Measurements from ENCODE around the gene AHDC1.

AHDC1 gene

DNA sequence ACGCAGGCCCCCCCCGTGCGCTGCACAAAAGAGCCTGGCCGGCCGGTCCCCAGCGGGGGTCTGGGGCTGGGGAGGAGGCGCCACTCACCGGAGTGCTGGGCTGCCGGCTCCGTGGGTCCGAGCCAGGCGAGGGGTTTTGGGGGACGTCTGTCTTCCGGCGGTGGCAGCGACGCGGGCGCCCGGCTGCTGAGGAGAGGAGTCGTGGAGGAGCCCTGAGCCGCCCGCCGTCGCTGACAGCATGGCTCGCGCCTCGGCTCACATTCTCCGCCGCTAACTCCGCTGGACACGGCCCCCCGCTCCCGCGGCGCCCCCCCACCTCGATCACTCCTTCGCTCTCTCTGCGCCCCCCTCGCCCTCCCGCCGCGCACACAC is 649 bp downstream of the AHDC1 start:
- no peak for FAIRE-seq
- DNase-seq (ENCODE audit: insufficient read length, low spot score) = no peak
- TF ChIP-seq, protein P1, sequence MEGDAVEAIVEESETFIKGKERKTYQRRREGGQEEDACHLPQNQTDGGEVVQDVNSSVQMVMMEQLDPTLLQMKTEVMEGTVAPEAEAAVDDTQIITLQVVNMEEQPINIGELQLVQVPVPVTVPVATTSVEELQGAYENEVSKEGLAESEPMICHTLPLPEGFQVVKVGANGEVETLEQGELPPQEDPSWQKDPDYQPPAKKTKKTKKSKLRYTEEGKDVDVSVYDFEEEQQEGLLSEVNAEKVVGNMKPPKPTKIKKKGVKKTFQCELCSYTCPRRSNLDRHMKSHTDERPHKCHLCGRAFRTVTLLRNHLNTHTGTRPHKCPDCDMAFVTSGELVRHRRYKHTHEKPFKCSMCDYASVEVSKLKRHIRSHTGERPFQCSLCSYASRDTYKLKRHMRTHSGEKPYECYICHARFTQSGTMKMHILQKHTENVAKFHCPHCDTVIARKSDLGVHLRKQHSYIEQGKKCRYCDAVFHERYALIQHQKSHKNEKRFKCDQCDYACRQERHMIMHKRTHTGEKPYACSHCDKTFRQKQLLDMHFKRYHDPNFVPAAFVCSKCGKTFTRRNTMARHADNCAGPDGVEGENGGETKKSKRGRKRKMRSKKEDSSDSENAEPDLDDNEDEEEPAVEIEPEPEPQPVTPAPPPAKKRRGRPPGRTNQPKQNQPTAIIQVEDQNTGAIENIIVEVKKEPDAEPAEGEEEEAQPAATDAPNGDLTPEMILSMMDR (IDR thresholded peaks at IDR 0.05; ENCODE audit: insufficient read depth, missing control alignments) = no peak

DNA sequence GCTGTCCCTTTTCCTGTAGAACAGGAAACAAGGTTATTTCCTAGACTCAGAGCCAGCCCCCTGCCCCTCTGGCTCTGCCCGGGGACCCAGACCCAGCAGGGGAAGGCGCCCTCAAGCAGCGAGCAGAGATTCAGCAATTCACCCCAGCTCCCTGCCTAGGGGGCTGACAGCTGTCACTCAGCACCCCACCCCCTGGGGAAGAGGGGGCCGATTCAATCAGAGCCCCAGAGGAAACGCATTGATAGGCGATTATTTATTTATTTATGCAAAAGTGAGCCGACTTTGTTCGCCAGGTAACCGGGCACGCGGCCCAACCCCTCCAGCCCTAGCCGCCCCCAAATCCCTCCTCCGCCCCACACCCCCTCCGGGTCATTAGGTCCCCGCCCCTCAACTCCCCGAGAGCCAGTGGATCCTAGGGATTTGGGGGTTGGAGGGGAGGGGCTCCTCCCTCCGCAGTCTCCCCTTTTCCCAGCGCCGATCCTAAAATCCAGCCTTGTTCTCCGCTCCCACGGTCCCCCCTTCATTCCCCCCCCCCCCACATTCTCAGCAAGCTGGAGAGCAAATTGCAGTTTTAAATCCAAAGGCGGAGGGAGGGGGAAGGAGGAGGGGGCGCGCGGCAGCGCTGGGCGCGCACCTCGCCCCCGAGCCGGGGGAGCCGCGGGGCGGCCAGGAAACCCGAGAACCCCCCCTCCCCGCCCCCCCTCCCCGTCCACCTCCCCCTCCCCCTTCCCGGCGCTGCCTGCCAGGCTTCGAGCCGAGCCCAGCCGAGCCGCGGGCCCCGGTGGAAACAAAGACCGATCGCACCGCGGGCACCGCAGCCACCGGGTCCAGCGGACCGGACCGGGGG is 1.3 kb downstream of the AHDC1 start:
- DNase-seq (ENCODE audit: insufficient read length, low spot score) (no peak), FAIRE-seq (no peak)
- TF ChIP-seq, protein P1 (IDR thresholded peaks at IDR 0.05; ENCODE audit: insufficient read depth, missing control alignments) = no peak

DNA sequence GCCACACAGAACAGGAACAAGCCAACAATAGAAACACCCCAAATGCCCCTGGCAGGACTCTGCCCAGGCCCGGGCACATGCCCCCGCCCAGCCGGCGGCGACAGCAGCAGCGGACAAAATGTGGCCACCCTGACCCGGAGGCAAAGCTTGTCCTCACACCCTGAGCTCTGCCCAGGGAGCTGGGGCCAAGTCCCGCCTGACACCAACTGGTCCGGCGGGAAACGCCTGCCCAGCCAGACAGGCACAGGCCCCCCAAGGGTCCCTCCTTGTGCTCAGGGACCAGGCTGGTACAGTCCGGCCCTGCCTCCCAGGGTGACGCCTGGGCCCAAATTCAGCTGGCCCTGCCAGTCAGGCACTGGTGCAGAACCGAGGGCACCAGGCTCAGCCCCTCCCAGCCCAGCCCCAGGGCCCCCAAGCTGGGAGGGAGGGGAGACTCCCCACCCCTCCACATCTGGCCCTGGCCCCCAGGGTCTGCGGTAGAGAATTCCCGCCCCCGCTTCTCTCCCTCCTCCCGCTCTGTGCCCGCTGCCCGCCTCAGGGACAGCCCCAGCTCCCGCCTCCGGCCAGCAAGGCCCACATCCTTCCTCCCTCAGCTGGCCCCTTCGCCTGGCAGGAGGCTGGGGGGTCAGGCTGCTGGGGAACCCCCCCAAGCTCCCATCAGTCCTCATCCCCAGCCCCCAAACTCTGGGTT is 2.0 kb downstream of the AHDC1 start:
- FAIRE-seq = no peak
- no peak for DNase-seq (ENCODE audit: insufficient read length, low spot score)
- TF ChIP-seq, protein P1 (IDR thresholded peaks at IDR 0.05; ENCODE audit: insufficient read depth, missing control alignments) = no peak

DNA sequence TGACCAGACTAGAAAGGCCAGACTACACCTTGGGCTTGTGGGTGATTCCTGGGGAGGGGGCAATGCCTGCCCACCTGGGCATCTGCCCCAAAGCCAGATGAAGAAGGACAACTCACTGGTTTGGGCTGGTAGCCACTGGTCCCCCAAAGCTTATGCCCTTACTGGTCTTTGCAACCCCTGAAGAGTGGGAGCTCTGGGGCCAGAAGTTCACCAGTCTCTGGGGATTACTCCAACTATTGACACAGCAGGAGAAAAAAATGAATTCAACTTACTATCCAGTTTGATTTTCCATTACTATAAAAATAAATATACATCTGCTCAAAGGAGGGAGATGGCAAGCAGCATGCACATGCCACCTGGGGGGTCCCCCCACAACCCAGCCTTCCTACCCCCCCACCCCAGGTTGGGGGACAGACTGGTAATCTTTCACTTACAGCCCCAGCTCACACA is 2.6 kb downstream of the AHDC1 start:
- DNase-seq (ENCODE audit: insufficient read length, low spot score) (no peak), FAIRE-seq (no peak)
- TF ChIP-seq, protein P1 (IDR thresholded peaks at IDR 0.05; ENCODE audit: insufficient read depth, missing control alignments) = no peak

DNA sequence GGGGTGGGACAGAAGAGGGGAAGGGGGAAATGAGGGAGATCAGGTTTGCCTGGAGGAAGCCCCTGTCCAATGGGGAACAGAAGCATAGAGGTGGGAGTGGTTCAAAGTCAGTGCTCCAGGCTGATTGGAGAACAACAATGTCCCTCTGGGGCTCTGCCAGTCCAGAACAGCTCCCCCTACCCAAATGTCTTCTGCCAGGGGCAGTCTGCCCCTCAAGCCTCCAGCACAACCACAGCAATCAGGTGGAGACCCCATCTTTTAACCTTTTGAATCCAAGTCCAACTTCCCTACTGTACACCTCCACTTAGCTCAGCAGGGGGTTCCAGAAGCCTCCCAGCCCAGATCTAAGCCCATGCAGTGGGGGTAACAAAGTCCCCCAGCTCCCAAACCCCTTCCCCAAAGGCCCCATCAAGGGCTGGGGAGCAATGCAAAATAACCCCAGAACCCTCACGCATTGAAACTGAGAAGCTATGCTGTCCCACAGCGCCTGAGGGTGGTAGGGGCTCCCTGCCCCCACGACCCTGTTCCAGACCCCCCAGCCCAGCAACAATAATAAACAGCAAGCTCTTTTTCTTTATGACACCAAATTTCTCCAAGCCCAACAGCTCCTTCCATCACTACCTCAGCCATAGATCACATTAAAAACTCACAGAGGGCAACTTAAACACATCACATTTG is 3.3 kb downstream of the AHDC1 start:
- FAIRE-seq (no peak), DNase-seq (ENCODE audit: insufficient read length, low spot score) (no peak)
- TF ChIP-seq, protein P1 (IDR thresholded peaks at IDR 0.05; ENCODE audit: insufficient read depth, missing control alignments) = no peak

DNA sequence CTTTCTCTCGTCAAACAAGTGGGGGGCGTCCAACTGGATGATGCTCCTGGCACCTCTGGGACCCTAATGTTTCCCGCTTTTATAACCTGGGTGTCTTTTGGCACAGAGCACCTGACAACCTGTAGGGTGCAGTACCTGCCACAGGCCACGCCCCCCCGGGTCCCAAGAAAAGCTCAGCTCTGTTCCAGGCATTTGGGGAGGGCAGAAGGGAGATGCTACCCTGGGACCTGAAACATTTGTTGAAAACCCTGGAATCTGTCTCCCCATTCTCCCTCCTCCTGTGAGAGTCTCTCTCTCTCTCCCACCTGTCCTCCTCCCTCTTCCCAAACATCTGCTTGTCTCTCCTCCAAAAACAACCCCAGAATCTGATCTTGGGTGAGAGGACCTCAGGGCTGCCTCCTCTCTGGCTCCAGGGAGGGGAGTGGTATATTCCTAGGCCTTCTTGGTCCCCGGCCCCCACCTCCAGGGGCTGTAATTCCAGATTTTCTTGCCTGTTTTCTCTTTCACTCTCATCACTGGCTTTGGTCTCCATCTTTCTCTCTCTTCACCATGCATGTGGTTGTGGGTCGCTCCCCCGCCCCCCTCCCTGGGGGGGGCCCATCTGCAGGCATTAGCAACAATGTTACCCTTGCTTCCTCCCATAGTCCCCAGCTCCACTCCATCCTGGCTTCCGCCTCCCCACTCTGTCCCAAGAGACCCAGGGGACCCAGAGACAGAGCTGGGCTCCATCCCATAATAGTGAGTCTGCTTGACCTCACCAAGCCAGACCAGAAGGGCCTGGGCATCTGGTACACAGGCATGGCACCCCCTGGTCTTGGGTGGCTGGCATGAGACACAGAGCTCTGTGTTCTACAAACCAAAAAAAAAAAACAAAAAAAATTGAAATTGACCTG is 4.1 kb downstream of the AHDC1 start:
- DNase-seq (ENCODE audit: insufficient read length, low spot score) = no peak
- no peak for FAIRE-seq
- TF ChIP-seq, protein P1 (IDR thresholded peaks at IDR 0.05; ENCODE audit: insufficient read depth, missing control alignments) = no peak
